Measurements from ENCODE around the gene GNAS.

The GNAS gene

DNA sequence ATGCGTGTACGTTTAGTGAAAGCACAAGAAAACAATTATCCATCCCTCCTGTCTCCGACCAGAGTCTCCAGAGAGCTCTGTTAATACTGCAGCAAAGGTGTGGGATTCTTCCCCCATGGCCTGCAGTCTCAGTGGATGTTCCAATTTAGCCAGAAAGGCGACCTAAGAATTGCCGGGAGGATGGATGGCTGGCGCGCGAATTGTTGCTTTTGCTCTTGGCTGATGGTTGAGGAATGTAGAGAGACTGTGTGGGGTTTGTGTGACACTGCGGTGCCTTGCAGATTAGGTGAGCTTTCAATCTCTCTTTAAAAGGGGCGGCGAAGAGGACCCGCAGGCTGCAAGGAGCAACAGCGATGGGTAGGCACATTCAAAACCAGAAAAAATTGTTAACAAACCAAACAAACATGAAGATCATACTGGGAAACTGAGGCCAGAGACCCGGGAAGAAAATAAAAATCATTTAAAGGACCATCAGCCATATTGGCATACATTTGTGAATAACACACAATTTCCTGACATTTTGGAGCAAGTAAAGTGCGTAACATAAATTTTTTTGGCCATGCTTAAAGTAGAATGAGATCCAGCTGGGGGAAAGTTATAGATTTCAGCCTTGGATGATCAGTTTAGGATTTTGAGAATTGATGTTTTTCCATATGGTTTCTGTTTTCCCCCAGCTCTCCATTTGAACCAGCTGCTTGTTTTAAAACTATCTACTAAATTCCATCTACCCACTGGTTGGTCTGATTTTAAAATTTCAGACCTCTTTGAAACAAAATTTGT, 46.3 kb downstream of the GNAS start:
- H3K4me3 ChIP-seq (replicated peaks; ENCODE audit: low read depth, low read length), result no peak overlapping the region
- no peak for DNase-seq (ENCODE audit: extremely low read depth, low read depth)
- TF ChIP-seq, protein P1, sequence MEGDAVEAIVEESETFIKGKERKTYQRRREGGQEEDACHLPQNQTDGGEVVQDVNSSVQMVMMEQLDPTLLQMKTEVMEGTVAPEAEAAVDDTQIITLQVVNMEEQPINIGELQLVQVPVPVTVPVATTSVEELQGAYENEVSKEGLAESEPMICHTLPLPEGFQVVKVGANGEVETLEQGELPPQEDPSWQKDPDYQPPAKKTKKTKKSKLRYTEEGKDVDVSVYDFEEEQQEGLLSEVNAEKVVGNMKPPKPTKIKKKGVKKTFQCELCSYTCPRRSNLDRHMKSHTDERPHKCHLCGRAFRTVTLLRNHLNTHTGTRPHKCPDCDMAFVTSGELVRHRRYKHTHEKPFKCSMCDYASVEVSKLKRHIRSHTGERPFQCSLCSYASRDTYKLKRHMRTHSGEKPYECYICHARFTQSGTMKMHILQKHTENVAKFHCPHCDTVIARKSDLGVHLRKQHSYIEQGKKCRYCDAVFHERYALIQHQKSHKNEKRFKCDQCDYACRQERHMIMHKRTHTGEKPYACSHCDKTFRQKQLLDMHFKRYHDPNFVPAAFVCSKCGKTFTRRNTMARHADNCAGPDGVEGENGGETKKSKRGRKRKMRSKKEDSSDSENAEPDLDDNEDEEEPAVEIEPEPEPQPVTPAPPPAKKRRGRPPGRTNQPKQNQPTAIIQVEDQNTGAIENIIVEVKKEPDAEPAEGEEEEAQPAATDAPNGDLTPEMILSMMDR (IDR thresholded peaks at IDR 0.05; ENCODE audit: low read depth, low read length, missing control alignments), result no peak

DNA sequence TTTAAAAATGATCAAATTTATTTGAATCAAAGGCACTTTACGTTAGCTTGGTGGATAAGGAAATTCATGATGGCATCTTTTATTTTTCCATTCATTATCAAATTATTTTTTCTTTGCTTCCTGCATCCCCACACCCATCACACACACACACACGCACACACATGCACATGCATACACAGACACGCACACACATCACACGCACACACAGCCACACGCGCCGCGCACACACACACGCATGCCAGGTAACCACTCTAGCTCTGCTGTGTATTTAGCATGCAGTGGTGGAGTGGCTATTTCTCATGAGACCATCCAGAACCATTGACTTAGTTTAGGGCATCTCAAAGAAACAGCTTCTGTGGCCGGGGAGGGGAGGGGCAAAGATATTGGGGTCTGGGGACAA, 47.0 kb downstream of the GNAS start:
- H3K4me3 ChIP-seq (replicated peaks; ENCODE audit: low read depth, low read length), result no peak overlapping the region
- TF ChIP-seq, protein P1 (IDR thresholded peaks at IDR 0.05; ENCODE audit: low read depth, low read length, missing control alignments), result no peak
- DNase-seq (ENCODE audit: extremely low read depth, low read depth), result no peak

- TF ChIP-seq, protein P1 (IDR thresholded peaks at IDR 0.05; ENCODE audit: low read depth, low read length, missing control alignments), result no peak
Observed at GRCh38 chr20:58900397-58900796, 47.9 kb downstream of the GNAS start.

GRCh38 chr20:58901488-58902402, 49.2 kb downstream of the GNAS start:
- TF ChIP-seq, protein P1 (IDR thresholded peaks at IDR 0.05; ENCODE audit: low read depth, low read length, missing control alignments), result no peak
- no peak overlapping the region for H3K4me3 ChIP-seq (replicated peaks; ENCODE audit: low read depth, low read length)
- no peak for DNase-seq (ENCODE audit: extremely low read depth, low read depth)

More at GRCh38 chr20:58900397-58900796, 47.9 kb downstream of the GNAS start:
- DNase-seq (ENCODE audit: extremely low read depth, low read depth), result no peak
- no peak overlapping the region for H3K4me3 ChIP-seq (replicated peaks; ENCODE audit: low read depth, low read length)

DNA sequence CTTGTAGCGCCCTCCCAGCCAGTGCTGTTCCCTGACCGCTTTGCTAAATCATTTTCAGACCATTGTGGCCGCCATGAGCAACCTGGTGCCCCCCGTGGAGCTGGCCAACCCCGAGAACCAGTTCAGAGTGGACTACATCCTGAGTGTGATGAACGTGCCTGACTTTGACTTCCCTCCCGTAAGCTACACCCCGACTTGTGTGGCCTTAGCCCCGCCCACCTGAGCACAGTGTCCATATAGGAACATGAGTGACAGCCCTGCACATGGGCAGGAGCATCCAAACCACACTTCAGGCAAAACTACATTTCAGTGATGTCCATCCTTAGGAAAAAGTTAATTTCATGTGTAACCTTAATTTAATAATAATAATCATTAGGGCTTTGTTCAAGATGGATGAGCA, 51.1 kb downstream of the GNAS start:
- TF ChIP-seq, protein P1 (IDR thresholded peaks at IDR 0.05; ENCODE audit: low read depth, low read length, missing control alignments), result no peak
- no peak overlapping the region for H3K4me3 ChIP-seq (replicated peaks; ENCODE audit: low read depth, low read length)
- no peak for DNase-seq (ENCODE audit: extremely low read depth, low read depth)

DNA sequence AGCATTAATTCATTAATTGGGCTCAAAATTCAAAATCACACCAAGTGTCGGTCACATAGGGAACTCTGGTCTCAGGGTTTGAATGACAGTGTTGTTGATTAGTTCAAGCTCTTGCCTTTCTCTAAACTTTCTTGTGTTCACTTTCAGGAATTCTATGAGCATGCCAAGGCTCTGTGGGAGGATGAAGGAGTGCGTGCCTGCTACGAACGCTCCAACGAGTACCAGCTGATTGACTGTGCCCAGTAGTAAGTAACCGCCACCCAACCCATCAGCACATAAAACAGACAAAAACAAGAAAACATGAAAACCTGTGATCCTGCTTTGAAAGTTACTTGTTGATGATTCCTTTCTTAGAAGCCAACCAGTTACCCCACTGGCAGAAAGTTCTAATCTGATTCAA, 52.7 kb downstream of the GNAS start:
- H3K4me3 ChIP-seq (replicated peaks; ENCODE audit: low read depth, low read length), result no peak overlapping the region
- TF ChIP-seq, protein P1 (IDR thresholded peaks at IDR 0.05; ENCODE audit: low read depth, low read length, missing control alignments), result no peak
- DNase-seq (ENCODE audit: extremely low read depth, low read depth), result no peak
